Glomerular endothelial cell (primary cell): ENCODE data around the gene CEP89. TPM values are rescaled to one million over a fixed set of nuclear protein-coding genes. Genes with fewer than 3 reads are reported as not detected.
"Not testable (repeated sequence)": the region's sequence is repeated elsewhere in the genome, so short reads cannot be mapped to it uniquely, and the experiment has no call there.

Experiments used
- DNase-seq: peaks from one replicate; pipeline ENCODE4 v3.0.0-alpha.2; 2011; ENCODE audit warnings: low read depth, low spot score; ENCODE audit errors: extremely low read depth
- total RNA-seq: library from RNA; depleted of rRNA; stranded (reverse); fragments of >200 nt; gene quantifications from 2 replicates; pipeline ENCODE4 v1.2.3, GENCODE V29; 2015

CEP89 gene
- total RNA-seq, 1 donor from 2014 or later: 25.8 TPM

GRCh38 chr19:32873247-32873959 is 98.4 kb downstream of the CEP89 start:
- DNase-seq: no peak

- DNase-seq: no peak
These were observed 99.4 kb downstream of the CEP89 start for GRCh38 chr19:32872391-32872790.

GRCh38 chr19:32870981-32871451 is 100.7 kb downstream of the CEP89 start:
- DNase-seq: no peak

- no peak for DNase-seq
These were observed 101.7 kb downstream of the CEP89 start for GRCh38 chr19:32869966-32870573.

- DNase-seq: no peak
These were observed 102.3 kb downstream of the CEP89 start, which contains the start of gene SLC7A9 for GRCh38 chr19:32869369-32869965. Gene SLC7A9, minus strand, starts transcription at chr19:32869767. Its CDS starts 1,233 bp downstream, at chr19:32868534.

GRCh38 chr19:32868206-32868950 is 103.4 kb downstream of the CEP89 start:
- no peak for DNase-seq

- DNase-seq: not testable (repeated sequence)
These were observed 104.3 kb downstream of the CEP89 start for GRCh38 chr19:32867436-32867835.

- DNase-seq: no peak
These were observed 105.0 kb downstream of the CEP89 start for GRCh38 chr19:32866564-32867265.

GRCh38 chr19:32866061-32866460 is 105.7 kb downstream of the CEP89 start:
- DNase-seq: no peak

- DNase-seq: no peak
These were observed 106.4 kb downstream of the CEP89 start for GRCh38 chr19:32865326-32865725.

GRCh38 chr19:32864318-32865007 is 107.3 kb downstream of the CEP89 start:
- DNase-seq: no peak

- DNase-seq: no peak
These were observed 107.9 kb downstream of the CEP89 start for GRCh38 chr19:32863841-32864240.

- DNase-seq: no peak
These were observed 108.5 kb downstream of the CEP89 start for GRCh38 chr19:32863301-32863700.

- no peak for DNase-seq
These were observed 109.0 kb downstream of the CEP89 start for GRCh38 chr19:32862741-32863140.

GRCh38 chr19:32862173-32862572 is 109.6 kb downstream of the CEP89 start:
- no peak for DNase-seq

- DNase-seq: no peak
These were observed 110.2 kb downstream of the CEP89 start for GRCh38 chr19:32861596-32861995.

GRCh38 chr19:32859591-32859990 is 112.2 kb downstream of the CEP89 start:
- no peak for DNase-seq

GRCh38 chr19:32858559-32858958 is 113.2 kb downstream of the CEP89 start:
- DNase-seq: no peak

GRCh38 chr19:32858155-32858554 is 113.6 kb downstream of the CEP89 start:
- DNase-seq: no peak

GRCh38 chr19:32857584-32857983 is 114.2 kb downstream of the CEP89 start:
- no peak for DNase-seq
